Right atrium auricular region (tissue), 2 donors: Measurements from ENCODE around the gene GRAMD1A. TPM values are rescaled to one million over a fixed set of nuclear protein-coding genes. Genes with fewer than 3 reads are reported as not detected.
"Not testable (repeated sequence)": the region's sequence is repeated elsewhere in the genome, so short reads cannot be mapped to it uniquely, and the experiment has no call there.

Experiments used
- DNase-seq: peaks from one replicate; pipeline ENCODE4 v3.0.0-alpha.2; 2019; ENCODE audit warnings: low spot score
- H3K27ac ChIP-seq, 2 donors: fragments of 200-600 bp; sonication (generic); 1 replicate in 1 of 2; 2 replicates in 1 of 2; pipeline ENCODE4 v1.5.1; 2016 to 2019
- H3K27me3 ChIP-seq, 2 donors: fragments of 200-600 bp; sonication (generic); one replicate each; pipeline versions ENCODE4 v1.5.1 to v1.6.0; 2017 to 2019
- H3K36me3 ChIP-seq: fragments of 200-600 bp; sonication (generic); one replicate; pipeline ENCODE4 v1.5.1; 2016
- H3K4me1 ChIP-seq, 2 donors: fragments of 200-600 bp; sonication (generic); one replicate each; pipeline versions ENCODE4 v1.5.1 to v1.6.0; 2017 to 2019
- H3K4me3 ChIP-seq, 2 donors: fragments of 200-600 bp; sonication (generic); 1 replicate in 1 of 2; 2 replicates in 1 of 2; pipeline ENCODE4 v1.5.1; 2017 to 2019; ENCODE audit warnings: mild to moderate bottlenecking in 1 of 2, moderate library complexity in 1 of 2
- H3K9me3 ChIP-seq, 2 donors: fragments of 200-600 bp; sonication (generic); one replicate each; pipeline ENCODE4 v1.5.1; 2019
- CTCF ChIP-seq, 2 donors: fragments of 200-600 bp; sonication (generic); IDR thresholded peaks; one replicate each; pipeline ENCODE4 v1.5.1; 2019; ENCODE audit warnings: antibody characterized with exemption in 2 of 2
- total RNA-seq, 2 donors: library from RNA; depleted of rRNA; stranded (reverse); fragments of >200 nt; gene quantifications; one replicate each; pipeline ENCODE4 v1.1.0, GENCODE V29; 2016

Gene GRAMD1A
- total RNA-seq, 2 donors from 2014 or later: 29.6 to 37.7 TPM

- no peaks in the 10 kb centered on the region for H3K27me3 ChIP-seq
- H3K9me3 ChIP-seq: no peaks in the 10 kb centered on the region
- DNase-seq: no peak
- H3K4me3 ChIP-seq: no peak overlapping the region
- H3K4me1 ChIP-seq: peaks cover 0 to 21% of the 10 kb centered on the region in 2 donors
- no peaks in the 10 kb centered on the region for H3K36me3 ChIP-seq
- TF ChIP-seq CTCF (IDR thresholded peaks at IDR 0.05): no peak
- no peak overlapping the region for H3K27ac ChIP-seq
Measured at GRCh38 chr19:34991542-34992333, 8.4 kb upstream of the GRAMD1A start.

GRCh38 chr19:34992582-34992981, 7.5 kb upstream of the GRAMD1A start:
- not testable (repeated sequence) for DNase-seq, H3K4me3 ChIP-seq, H3K27me3 ChIP-seq, H3K36me3 ChIP-seq, H3K9me3 ChIP-seq, H3K27ac ChIP-seq
- H3K4me1 ChIP-seq: peaks cover 0 to 21% of the 10 kb centered on the region in 2 donors

GRCh38 chr19:34994286-34994642, 5.9 kb upstream of the GRAMD1A start:
- Histone ChIP-seq H3K4me1 (peaks cover 0 to 29% of the 10 kb centered on the region in 2 donors), H3K36me3 (no peaks in the 10 kb centered on the region), H3K4me3 (no peak overlapping the region), H3K27me3 (no peaks in the 10 kb centered on the region), H3K27ac (peak overlapping the region; percentile 51 to 71), H3K9me3 (no peaks in the 10 kb centered on the region)
- TF ChIP-seq CTCF (IDR thresholded peaks at IDR 0.05): no peak
- no peak for DNase-seq

GRCh38 chr19:34994643-34995541, 5.2 kb upstream of the GRAMD1A start:
- peaks cover 0 to 35% of the 10 kb centered on the region in 2 donors for H3K4me1 ChIP-seq

GRCh38 chr19:34995551-34995950, 4.6 kb upstream of the GRAMD1A start:
- no peaks in the 10 kb centered on the region for H3K27me3 ChIP-seq
- H3K36me3 ChIP-seq: no peaks in the 10 kb centered on the region
- no peaks in the 10 kb centered on the region for H3K9me3 ChIP-seq
- no peak overlapping the region for H3K4me3 ChIP-seq
- H3K27ac ChIP-seq: peak overlapping the region; percentile 51 to 71
- TF ChIP-seq CTCF (IDR thresholded peaks at IDR 0.05): no peak
- DNase-seq: no peak
- peaks cover 0 to 35% of the 10 kb centered on the region in 2 donors for H3K4me1 ChIP-seq

More at GRCh38 chr19:34994643-34995541, 5.2 kb upstream of the GRAMD1A start:
- no peaks in the 10 kb centered on the region for H3K27me3 ChIP-seq
- peak overlapping the region; percentile 51 to 71 for H3K27ac ChIP-seq
- no peak overlapping the region for H3K4me3 ChIP-seq
- no peak for DNase-seq
- no peaks in the 10 kb centered on the region for H3K9me3 ChIP-seq
- no peak for TF ChIP-seq CTCF (IDR thresholded peaks at IDR 0.05)
- no peaks in the 10 kb centered on the region for H3K36me3 ChIP-seq

- H3K4me1 ChIP-seq: peaks cover 0 to 51% of the 10 kb centered on the region in 2 donors
- no peak for TF ChIP-seq CTCF (IDR thresholded peaks at IDR 0.05)
- peak overlapping the region; percentile 13 to 31 for H3K27ac ChIP-seq
- H3K9me3 ChIP-seq: no peaks in the 10 kb centered on the region
- H3K4me3 ChIP-seq: no peak overlapping the region
- no peaks in the 10 kb centered on the region for H3K36me3 ChIP-seq
- no peak for DNase-seq
- H3K27me3 ChIP-seq: no peaks in the 10 kb centered on the region
Measured at GRCh38 chr19:34997071-34997617, 3.0 kb upstream of the GRAMD1A start.

- Histone ChIP-seq H3K27ac (peak overlapping the region in 1 of 2 donors; percentile 98), H3K4me1 (peaks cover 0 to 62% of the 10 kb centered on the region in 2 donors)
- H3K36me3 ChIP-seq, H3K9me3 ChIP-seq, DNase-seq, H3K4me3 ChIP-seq, H3K27me3 ChIP-seq: not testable (repeated sequence)
Measured at GRCh38 chr19:34998224-34998623, 1.9 kb upstream of the GRAMD1A start.
